Fibroblast of peridontal ligament (primary cell): ENCODE measurements around the gene VGLL2.
A peak's percentile ranks its signal among the peaks of the same experiment; 100 is the strongest.
"Not testable (repeated sequence)": the region's sequence is repeated elsewhere in the genome, so short reads cannot be mapped to it uniquely, and the experiment has no call there.

ENCODE experiments used
- DNase-seq: peaks from one replicate; pipeline ENCODE4 v3.0.0-alpha.2; 2010; ENCODE audit errors: extremely low read depth

VGLL2 gene, protein sequence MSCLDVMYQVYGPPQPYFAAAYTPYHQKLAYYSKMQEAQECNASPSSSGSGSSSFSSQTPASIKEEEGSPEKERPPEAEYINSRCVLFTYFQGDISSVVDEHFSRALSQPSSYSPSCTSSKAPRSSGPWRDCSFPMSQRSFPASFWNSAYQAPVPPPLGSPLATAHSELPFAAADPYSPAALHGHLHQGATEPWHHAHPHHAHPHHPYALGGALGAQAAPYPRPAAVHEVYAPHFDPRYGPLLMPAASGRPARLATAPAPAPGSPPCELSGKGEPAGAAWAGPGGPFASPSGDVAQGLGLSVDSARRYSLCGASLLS

GRCh38 chr6:117265410-117266256 is at the start of gene VGLL2:
TSS of gene VGLL2 (plus strand) at chr6:117265558. CDS start at chr6:117265764, 206 bp downstream.
- peak; percentile 19 for DNase-seq

GRCh38 chr6:117222861-117223260 is 42.5 kb upstream of the VGLL2 start:
- no peak for DNase-seq

DNA sequence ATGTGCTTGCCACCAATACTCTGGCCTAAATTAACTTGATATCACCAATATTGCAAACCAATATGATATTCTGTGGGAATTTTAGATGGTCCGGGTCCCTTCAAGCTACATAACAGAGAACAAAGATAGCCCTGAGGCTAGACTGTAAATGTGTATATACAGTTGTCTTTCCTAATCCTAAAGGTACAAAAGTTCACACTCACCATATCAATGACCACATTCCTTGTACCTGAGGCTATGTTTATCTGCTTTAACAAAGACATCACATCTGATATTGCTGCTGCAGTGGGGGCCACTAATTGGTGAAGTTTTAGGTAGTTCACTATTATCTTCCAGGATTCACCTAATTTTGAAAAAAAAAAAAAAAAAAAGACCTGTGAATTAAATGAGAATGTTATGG is 38.6 kb upstream of the VGLL2 start:
- no peak for DNase-seq

- no peak for DNase-seq
Observed at GRCh38 chr6:117227245-117227962, 38.0 kb upstream of the VGLL2 start.

- no peak for DNase-seq
Observed at GRCh38 chr6:117228202-117228601, 37.2 kb upstream of the VGLL2 start.

DNA sequence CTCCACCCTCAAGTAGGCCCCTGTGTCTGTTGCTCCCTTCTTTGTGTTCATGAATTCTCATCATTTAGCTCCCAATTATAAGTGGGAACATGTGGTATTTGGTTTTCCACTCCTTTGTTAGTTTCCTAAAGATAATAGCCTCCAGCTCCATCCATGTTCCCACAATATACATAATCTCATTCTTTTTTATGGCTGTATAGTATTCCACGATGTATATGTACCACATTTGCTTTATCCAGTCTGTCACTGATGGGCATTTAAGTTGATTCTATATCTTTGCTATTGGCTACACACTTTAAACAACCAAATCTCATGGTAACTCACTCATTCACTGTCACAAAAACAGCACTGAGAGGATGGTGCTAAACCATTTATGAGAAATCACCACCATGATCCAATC is 35.5 kb upstream of the VGLL2 start:
- DNase-seq, result no peak

GRCh38 chr6:117231466-117231865 is 33.9 kb upstream of the VGLL2 start:
- no peak for DNase-seq

- no peak for DNase-seq
Observed at GRCh38 chr6:117232196-117232595, 33.2 kb upstream of the VGLL2 start.

DNA sequence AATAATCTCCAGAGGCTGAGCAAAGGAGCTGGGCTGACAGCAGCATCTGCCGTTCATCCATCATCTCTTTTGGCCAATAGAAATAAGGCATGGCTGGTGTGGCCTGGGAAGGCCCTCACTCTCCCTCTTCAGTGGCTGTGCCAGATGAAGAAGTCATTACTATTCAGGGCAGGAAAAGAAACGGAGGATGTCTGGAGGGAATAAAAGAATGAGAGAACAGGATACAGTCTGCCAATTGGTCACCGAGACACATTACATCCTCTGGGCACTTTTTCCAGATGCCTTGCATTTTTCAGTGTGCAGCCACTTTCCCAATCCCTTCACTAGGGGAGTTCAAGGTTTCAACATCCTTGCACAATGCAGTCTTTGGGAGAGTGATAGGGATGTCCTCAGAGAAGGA is 32.2 kb upstream of the VGLL2 start:
- DNase-seq, result no peak

DNA sequence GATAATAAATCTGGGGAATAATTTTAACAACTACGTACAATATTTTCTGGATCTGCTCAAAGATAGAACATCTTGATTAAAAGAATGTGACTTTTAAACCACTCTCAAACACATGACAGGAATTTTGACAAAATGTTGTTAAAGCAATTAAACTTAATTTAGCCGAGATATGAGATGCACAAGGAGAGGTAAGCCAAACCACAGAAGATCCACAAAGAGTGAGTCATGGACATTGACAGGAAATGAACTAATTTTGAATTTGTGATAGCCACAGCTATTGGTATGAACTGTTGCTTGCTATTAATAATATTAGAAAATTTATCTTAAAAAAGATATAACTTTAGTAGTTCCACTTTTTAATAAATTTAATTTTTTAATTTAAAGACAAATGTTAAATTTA is 27.8 kb upstream of the VGLL2 start:
- DNase-seq, result no peak

DNA sequence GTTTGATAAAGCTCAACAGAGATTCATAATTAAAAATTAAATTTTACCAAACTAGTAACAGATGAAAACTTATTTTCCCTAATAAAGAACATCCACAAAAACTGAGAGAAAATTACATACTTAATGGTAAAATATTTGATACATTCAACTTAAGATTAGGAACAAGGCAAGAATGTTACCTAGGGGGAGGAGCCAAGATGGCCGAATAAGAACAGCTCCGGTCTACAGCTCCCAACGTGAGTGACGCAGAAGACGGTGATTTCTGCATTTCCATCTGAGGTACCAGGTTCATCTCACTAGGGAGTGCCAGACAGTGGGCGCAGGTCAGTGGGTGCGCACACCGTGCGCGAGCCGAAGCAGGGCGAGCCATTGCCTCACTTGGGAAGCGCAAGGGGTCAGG is 20.8 kb upstream of the VGLL2 start:
- DNase-seq, result not testable (repeated sequence)

DNA sequence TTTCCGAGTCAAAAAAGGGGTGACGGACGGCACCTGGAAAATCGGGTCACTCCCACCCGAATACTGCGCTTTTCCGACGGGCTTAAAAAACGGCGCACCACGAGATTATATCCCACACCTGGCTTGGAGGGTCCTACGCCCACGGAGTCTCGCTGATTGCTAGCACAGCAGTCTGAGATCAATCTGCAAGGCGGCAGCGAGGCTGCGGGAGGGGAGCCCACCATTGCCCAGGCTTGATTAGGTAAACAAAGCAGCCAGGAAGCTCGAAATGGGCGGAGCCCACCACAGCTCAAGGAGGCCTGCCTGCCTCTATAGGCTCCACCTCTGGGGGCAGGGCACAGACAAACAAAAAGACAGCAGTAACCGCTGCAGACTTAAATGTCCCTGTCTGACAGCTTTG is 20.4 kb upstream of the VGLL2 start:
- DNase-seq, result not testable (repeated sequence)

- no peak for DNase-seq
Observed at GRCh38 chr6:117253785-117254184, 11.6 kb upstream of the VGLL2 start.

DNA sequence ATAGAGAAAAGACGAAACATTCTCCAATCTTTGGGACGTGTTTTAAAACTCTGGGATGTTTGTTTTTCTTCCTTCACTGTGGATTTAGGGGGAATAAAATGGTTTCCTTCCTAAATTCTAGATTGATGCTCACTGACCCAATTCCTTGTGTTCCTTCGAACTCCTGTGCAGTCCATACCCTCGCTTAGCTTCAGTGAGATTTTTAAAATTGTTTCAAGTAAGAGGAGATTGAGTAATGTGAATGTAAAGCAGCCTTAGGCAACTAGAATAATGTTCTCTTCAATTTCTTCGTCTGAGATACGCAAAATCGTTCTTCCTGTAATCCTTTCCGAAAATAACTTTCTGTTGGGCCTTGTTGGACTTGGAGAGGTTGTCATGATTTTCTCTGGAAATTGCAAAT is 2.6 kb upstream of the VGLL2 start:
- no peak for DNase-seq

DNA sequence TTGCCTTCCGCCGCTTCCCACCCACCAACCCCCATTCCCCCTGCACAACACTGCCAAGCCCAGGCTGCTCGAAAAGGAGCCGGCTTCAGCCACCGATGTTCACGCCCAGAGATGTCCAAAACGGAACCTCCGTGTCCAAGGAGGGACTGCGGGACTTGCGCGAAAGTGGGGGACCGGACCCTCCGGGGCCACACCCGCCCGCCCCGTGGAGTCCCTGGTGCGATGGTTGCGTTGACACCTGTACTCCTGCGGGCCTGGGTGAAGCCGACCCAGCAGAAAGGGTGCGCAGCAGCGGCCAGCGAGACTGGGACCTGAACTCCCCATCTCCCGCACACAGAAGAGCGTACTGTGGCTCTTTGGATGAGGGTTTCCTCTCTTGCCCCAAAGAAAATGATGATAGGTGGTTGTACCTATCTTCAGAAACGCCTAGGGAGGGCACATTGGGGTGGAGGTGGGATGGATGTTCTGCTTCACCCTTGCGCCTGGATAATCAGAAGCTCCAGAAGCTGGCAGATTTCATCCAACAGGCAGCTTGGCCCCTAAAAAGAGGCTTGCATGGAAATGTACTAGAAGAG is 1.9 kb upstream of the VGLL2 start:
- DNase-seq, result no peak

DNA sequence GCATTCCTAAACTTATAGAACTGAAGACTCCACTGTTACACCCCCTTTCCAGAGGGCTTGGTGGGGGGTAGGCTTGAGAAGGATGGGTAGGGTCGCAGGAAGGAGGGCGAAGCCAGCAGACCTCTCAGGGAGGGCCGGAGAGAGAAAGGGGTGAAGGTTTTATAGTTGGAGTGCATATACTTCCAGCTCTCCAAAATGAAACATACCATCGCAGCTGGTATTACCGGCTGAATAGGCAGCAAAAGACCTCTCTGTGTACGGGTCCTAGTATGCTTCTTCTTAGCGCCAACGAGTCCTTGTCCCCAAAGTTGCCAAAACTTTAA is 1.0 kb upstream of the VGLL2 start:
- no peak for DNase-seq

- DNase-seq, result peak; percentile 15
Observed at GRCh38 chr6:117264692-117265409, 507 bp upstream of the VGLL2 start.

- no peak for DNase-seq
Observed at GRCh38 chr6:117266257-117267053, 1.1 kb downstream of the VGLL2 start.

DNA sequence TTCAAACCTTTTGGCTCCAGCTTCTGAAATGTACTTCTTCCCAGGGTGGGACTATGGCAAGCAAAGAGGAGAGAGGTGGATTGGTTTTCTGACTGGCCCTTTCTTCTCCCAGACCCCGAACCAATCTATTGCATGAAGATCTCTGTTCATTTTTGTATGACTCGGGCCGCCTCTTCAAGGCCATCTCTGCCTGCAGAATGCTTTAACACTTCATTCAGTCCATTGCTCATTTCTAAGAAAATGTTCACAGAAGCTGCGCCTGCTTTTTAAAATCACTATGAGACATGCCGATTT is 1.6 kb downstream of the VGLL2 start:
- DNase-seq, result no peak

- no peak for DNase-seq
Observed at GRCh38 chr6:117267766-117268534, 2.6 kb downstream of the VGLL2 start.
